Measurements from ENCODE around the gene ABHD16B. TPM values are rescaled to one million over a fixed set of nuclear protein-coding genes. Genes with fewer than 3 reads are reported as not detected.

ABHD16B gene
- total RNA-seq, 2 experiments from 2014 or later, result not detected

- no peaks in the 10 kb centered on the region for H3K36me3 Mint-ChIP-seq (ENCODE audit: low read depth)
- CTCF ChIA-PET, result no interaction called here
- DNase-seq (no peak), ATAC-seq (no peak)
- H3K4me3 Mint-ChIP-seq, result no peak overlapping the region
- no peak for TF ChIP-seq CTCF (IDR thresholded peaks at IDR 0.05)
- H3K4me1 Mint-ChIP-seq (ENCODE audit: low read depth), result peaks cover 19% of the 10 kb centered on the region
- H3K9me3 Mint-ChIP-seq, result no peaks in the 10 kb centered on the region
- H3K27ac Mint-ChIP-seq, result no peak overlapping the region
- POLR2A ChIA-PET, result interaction anchor here (0.6 kb wide), 1 partner anchor 823 kb away, joined by 3 read pairs; no protein-coding TSS in a partner anchor
- intact Hi-C loops (cut with micrococcal nuclease), result no loop called here
- peaks cover 46% of the 10 kb centered on the region for H3K27me3 Mint-ChIP-seq
Observed at GRCh38 chr20:63828124-63828523, 33.2 kb upstream of the ABHD16B start.

- Mint-ChIP-seq H3K4me3 (no peak overlapping the region), H3K27me3 (peaks cover 48% of the 10 kb centered on the region), H3K9me3 (no peaks in the 10 kb centered on the region), H3K27ac (no peak overlapping the region), H3K4me1 (ENCODE audit: low read depth) (peaks cover 19% of the 10 kb centered on the region), H3K36me3 (ENCODE audit: low read depth) (no peaks in the 10 kb centered on the region)
- ChIA-PET POLR2A (no interaction called here), CTCF (no interaction called here)
- TF ChIP-seq CTCF (IDR thresholded peaks at IDR 0.05), result no peak
- no peak for DNase-seq
- intact Hi-C loops (cut with micrococcal nuclease), result no loop called here
- ATAC-seq, result no peak
Observed at GRCh38 chr20:63828545-63828944, 32.8 kb upstream of the ABHD16B start.

- DNase-seq (no peak), ATAC-seq (no peak)
- intact Hi-C loops (cut with micrococcal nuclease), result no loop called here
- Mint-ChIP-seq H3K4me1 (ENCODE audit: low read depth) (peaks cover 19% of the 10 kb centered on the region), H3K27me3 (peaks cover 48% of the 10 kb centered on the region), H3K27ac (no peak overlapping the region), H3K36me3 (ENCODE audit: low read depth) (no peaks in the 10 kb centered on the region), H3K9me3 (no peaks in the 10 kb centered on the region), H3K4me3 (no peak overlapping the region)
- TF ChIP-seq CTCF (IDR thresholded peaks at IDR 0.05), result no peak
- CTCF ChIA-PET, result no interaction called here
- POLR2A ChIA-PET, result no interaction called here
Observed at GRCh38 chr20:63828951-63829350, 32.3 kb upstream of the ABHD16B start.

- Mint-ChIP-seq H3K27me3 (peaks cover 48% of the 10 kb centered on the region), H3K36me3 (ENCODE audit: low read depth) (no peaks in the 10 kb centered on the region), H3K27ac (no peak overlapping the region), H3K4me1 (ENCODE audit: low read depth) (peaks cover 19% of the 10 kb centered on the region), H3K9me3 (no peaks in the 10 kb centered on the region), H3K4me3 (peak overlapping the region; percentile 66)
- CTCF ChIA-PET, result no interaction called here
- ATAC-seq, result peak; percentile 26
- no peak for TF ChIP-seq CTCF (IDR thresholded peaks at IDR 0.05)
- DNase-seq, result no peak
- POLR2A ChIA-PET, result no interaction called here
- intact Hi-C loops (cut with micrococcal nuclease), result no loop called here
Observed at GRCh38 chr20:63829603-63829944, 31.7 kb upstream of the ABHD16B start.

- DNase-seq, result no peak
- H3K27ac Mint-ChIP-seq, result no peak overlapping the region
- CTCF ChIA-PET, result no interaction called here
- H3K9me3 Mint-ChIP-seq, result no peaks in the 10 kb centered on the region
- H3K4me3 Mint-ChIP-seq, result peak overlapping the region; percentile 66
- peaks cover 48% of the 10 kb centered on the region for H3K27me3 Mint-ChIP-seq
- no peak for TF ChIP-seq CTCF (IDR thresholded peaks at IDR 0.05)
- no peaks in the 10 kb centered on the region for H3K36me3 Mint-ChIP-seq (ENCODE audit: low read depth)
- H3K4me1 Mint-ChIP-seq (ENCODE audit: low read depth), result peaks cover 19% of the 10 kb centered on the region
- intact Hi-C loops (cut with micrococcal nuclease), result no loop called here
- ATAC-seq, result no peak
- POLR2A ChIA-PET, result no interaction called here
Observed at GRCh38 chr20:63829945-63830835, 31.1 kb upstream of the ABHD16B start.
